ENCODE data around the gene CDKL5. TPM values are rescaled to one million over a fixed set of nuclear protein-coding genes. Genes with fewer than 3 reads are reported as not detected.

The CDKL5 gene
- total and polyA plus RNA-seq, 8 donors = under 0.01 to 21.4 (median 3.5) TPM

DNA sequence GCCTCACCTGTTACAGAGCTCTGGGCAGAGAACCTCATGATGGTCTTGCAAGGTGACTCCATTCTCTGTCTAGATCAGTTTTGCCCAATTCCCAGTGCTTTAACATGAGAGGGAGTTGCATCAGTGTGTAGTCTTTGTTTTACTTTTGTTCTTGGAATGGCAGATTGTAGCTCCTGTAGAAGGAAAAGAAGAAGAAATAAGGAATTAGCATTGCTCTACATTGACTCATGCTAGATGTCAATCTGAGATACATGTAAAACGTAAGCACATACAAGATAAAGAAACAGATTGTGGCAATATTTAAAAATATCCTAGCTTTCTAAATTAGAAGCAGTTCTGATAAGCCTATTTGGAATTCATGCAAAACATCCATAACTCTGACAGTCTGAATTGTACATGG, 266.0 kb downstream of the CDKL5 start:
- Histone ChIP-seq H3K4me3 (no peak overlapping the region), H3K36me3 (no peaks in the 10 kb centered on the region), H3K27ac (no peak overlapping the region), H3K9me3 (peaks cover 0 to 8% (median 4%) of the 10 kb centered on the region in 4 donors), H3K27me3 (no peaks in the 10 kb centered on the region), H3K4me1 (no peaks in the 10 kb centered on the region)
- 18 to 44% (median 39%) methylated on average over 1 of the region's 1 CpG for WGBS, 5 donors
- no peak for DNase-seq
- intact Hi-C loops (cut with DNase I; ENCODE audit: low total_unique reads) = no loop called here
- TF ChIP-seq POLR2AphosphoS5 (IDR thresholded peaks at IDR 0.05) = no peak
- TF ChIP-seq POLR2A (IDR thresholded peaks at IDR 0.05) = no peak
- TF ChIP-seq, protein P1, sequence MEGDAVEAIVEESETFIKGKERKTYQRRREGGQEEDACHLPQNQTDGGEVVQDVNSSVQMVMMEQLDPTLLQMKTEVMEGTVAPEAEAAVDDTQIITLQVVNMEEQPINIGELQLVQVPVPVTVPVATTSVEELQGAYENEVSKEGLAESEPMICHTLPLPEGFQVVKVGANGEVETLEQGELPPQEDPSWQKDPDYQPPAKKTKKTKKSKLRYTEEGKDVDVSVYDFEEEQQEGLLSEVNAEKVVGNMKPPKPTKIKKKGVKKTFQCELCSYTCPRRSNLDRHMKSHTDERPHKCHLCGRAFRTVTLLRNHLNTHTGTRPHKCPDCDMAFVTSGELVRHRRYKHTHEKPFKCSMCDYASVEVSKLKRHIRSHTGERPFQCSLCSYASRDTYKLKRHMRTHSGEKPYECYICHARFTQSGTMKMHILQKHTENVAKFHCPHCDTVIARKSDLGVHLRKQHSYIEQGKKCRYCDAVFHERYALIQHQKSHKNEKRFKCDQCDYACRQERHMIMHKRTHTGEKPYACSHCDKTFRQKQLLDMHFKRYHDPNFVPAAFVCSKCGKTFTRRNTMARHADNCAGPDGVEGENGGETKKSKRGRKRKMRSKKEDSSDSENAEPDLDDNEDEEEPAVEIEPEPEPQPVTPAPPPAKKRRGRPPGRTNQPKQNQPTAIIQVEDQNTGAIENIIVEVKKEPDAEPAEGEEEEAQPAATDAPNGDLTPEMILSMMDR (IDR thresholded peaks at IDR 0.05) = no peak

DNA sequence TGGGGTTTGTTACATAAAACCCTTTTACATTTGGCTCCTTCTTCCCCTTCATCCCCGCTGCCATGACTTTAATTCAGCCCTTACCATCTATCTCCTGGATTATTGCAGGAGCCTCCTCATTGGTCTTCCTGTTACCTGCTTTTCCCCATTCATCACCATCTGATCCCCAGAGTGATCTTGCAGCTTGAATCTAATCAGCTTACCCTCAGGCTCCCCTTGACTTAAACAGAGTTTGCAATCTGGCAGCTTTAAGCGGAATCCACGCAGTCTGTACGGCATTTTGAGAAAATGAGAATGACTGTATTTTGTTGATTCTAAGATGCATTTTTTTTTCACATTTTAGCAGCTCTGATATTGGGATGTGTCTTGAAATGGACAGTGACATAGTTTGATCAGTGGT, 267.1 kb downstream of the CDKL5 start:
- Histone ChIP-seq H3K27me3 (no peaks in the 10 kb centered on the region), H3K36me3 (no peaks in the 10 kb centered on the region), H3K4me1 (no peaks in the 10 kb centered on the region), H3K9me3 (peaks cover 0 to 8% (median 4%) of the 10 kb centered on the region in 4 donors), H3K27ac (no peak overlapping the region), H3K4me3 (no peak overlapping the region)
- 87 to 95% (median 92%) methylated on average over 4 of the region's 4 CpGs for WGBS, 5 donors
- intact Hi-C loops (cut with DNase I; ENCODE audit: low total_unique reads) = no loop called here
- DNase-seq = no peak
- TF ChIP-seq, protein P1 (IDR thresholded peaks at IDR 0.05) = no peak
- TF ChIP-seq POLR2A (IDR thresholded peaks at IDR 0.05) (no peak), EP300 (IDR thresholded peaks at IDR 0.05) (no peak)

DNA sequence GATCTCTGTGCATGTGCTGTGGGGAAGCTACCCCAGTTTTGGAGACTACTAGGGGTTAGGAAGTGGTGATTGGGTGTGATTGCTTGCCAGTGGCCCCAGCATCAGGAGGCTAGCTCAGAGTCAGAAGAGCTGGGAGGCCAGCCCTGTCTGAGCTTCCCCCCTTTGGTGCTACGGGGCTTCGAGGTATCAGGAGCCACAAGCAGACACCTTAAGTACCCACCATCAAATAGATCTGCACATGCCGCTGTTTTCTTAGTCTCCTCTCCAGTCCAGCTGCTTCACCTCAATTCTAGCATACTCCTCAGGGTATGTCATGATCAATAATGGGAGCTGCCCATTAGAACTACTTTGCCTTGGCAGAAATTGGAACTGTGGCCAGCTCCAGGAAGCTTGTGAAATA, 271.2 kb downstream of the CDKL5 start:
- intact Hi-C loops (cut with DNase I; ENCODE audit: low total_unique reads) = no loop called here
- no peak for DNase-seq
- Histone ChIP-seq H3K4me1 (peaks cover 0 to under 1% (median 0%) of the 10 kb centered on the region in 4 donors), H3K27me3 (no peaks in the 10 kb centered on the region), H3K27ac (no peak overlapping the region), H3K36me3 (no peaks in the 10 kb centered on the region), H3K9me3 (peaks cover 0 to 8% (median 0%) of the 10 kb centered on the region in 4 donors), H3K4me3 (no peak overlapping the region)
- TF ChIP-seq, protein P1 (IDR thresholded peaks at IDR 0.05) = no peak
- TF ChIP-seq POLR2A (IDR thresholded peaks at IDR 0.05) (no peak), POLR2AphosphoS5 (IDR thresholded peaks at IDR 0.05) (no peak), EP300 (IDR thresholded peaks at IDR 0.05) (no peak)
- WGBS, 5 donors = 70 to 93% (median 87%) methylated on average over 2 to 3 of the region's 3 CpGs

DNA sequence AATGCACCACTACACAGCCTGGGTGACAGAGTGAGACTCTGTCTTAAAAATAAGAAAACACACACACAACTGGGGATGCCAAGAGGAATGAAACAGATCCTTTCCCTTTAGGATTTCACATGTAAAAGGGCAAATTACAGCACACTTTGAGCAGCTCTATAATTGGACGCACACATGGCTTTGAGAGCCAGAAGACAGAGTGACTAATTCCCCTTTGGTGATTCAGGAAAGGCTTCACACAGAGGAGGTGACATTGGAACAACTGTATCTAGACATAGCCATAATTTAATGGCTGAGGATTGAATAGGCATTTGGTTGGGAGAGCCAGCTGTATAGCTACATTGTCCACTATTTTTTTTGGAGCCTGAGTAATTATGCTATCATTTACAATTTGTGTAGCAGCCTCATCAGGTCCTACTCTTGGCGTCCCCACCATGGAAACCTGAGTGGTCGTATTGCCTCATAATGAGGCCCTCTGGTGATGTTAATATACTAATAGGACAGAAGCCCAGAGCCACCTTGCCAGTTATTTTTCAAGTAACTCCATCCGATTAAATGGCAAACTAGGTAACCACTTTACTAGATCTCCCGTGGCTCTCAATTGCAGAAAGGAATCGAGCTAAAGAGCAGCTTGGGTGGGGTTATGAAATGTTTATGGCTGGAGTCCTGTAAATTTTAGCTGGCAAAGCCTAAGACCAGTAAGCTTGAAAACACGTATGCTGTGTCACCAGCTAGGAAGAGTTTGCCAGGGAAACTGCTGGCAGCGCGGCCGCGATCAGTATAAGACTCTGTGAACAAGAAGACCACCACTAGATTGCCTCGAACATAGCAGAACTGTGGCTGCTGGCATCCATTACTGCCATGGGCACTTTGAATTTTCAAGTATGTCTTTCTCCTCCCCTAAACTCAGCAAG, 273.6 kb downstream of the CDKL5 start:
- H3K27me3 ChIP-seq = no peaks in the 10 kb centered on the region
- H3K36me3 ChIP-seq = no peaks in the 10 kb centered on the region
- intact Hi-C loops (cut with DNase I; ENCODE audit: low total_unique reads) = no loop called here
- H3K4me1 ChIP-seq = peaks cover 0 to 15% (median 0%) of the 10 kb centered on the region in 4 donors
- TF ChIP-seq, protein P1 (IDR thresholded peaks at IDR 0.05) = no peak
- TF ChIP-seq POLR2A (IDR thresholded peaks at IDR 0.05) (no peak), POLR2AphosphoS5 (IDR thresholded peaks at IDR 0.05) (no peak), EP300 (IDR thresholded peaks at IDR 0.05) (no peak)
- WGBS, 5 donors = 74 to 97% (median 89%) methylated on average over 12 of the region's 12 CpGs
- H3K27ac ChIP-seq = no peak overlapping the region
- H3K4me3 ChIP-seq = no peak overlapping the region
- DNase-seq = no peak
- H3K9me3 ChIP-seq = peaks cover 0 to 8% (median 0%) of the 10 kb centered on the region in 4 donors
